GM18951 (cell line): ENCODE measurements around the gene TMEM106A.
"Not testable (repeated sequence)": the region's sequence is repeated elsewhere in the genome, so short reads cannot be mapped to it uniquely, and the experiment has no call there.

Experiments used
- POLR2A ChIP-seq: IDR thresholded peaks from 4 replicates; pipeline ENCODE4 v1.6.1; 2011; ENCODE audit warnings: mild to moderate bottlenecking; ENCODE audit not compliant: insufficient read length, insufficient read depth; ENCODE audit errors: extremely low read depth
- in situ Hi-C: fragments of 300-500 bp; cut with MboI; formaldehyde crosslinking; loops from one replicate; pipeline ENCODE4 v1.12.0; 2022; ENCODE audit warnings: low sequenced_read_pairs, mixed read lengths, inconsistent platforms; ENCODE audit not compliant: unreplicated experiment

Gene TMEM106A, protein sequence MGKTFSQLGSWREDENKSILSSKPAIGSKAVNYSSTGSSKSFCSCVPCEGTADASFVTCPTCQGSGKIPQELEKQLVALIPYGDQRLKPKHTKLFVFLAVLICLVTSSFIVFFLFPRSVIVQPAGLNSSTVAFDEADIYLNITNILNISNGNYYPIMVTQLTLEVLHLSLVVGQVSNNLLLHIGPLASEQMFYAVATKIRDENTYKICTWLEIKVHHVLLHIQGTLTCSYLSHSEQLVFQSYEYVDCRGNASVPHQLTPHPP

DNA sequence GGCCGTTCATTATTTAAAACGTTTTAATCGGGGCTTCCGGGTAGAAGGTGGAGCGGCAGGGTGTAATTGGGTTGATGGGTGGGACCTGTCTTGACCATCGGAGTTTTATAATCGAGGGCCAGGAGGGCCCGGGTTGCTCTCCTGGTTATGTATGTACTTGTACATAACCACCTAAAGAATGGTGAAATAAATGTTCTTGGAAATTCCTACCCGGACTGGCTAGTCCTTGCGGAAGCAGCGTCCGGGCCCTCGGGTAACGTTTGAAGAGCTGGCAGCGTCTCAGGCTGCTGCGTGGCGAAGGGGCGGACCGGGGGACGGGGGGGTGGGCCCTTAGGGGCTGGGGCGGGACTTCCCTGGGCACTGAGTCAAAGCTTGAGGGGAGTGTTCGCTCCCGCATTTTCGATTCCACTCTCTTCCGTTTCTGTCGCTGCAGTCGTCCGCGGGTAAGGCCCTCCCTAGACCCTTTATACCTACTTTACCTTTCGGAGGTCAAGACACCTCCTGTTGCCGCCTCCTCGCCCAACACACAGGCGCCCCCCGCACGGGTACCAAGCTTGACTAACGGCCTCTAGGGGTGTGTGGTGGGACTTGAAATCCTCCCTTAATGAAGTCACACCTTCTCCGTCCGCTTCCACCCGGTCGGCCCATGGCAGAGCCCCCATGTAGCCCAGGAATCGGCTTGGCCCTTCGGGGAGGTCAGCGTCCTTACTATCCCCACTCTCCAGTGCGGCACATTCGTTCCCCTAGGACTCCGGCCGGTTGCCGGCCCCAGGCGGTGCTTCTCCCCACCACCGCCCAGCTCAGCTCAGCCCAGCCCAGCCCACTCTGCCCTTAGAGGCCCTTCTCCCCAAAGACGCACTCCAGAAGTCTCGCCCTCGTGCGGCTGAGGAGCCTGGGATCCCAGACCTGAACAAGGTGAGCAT, at the start of gene TMEM106A:
TSS of gene TMEM106A (plus strand) at position 396 of the 923 bp plus-strand sequence. CDS start 1,167 bp downstream, outside the sequence.
- TF ChIP-seq POLR2A = peak; percentile 91
- in situ Hi-C loops = no loop called here

DNA sequence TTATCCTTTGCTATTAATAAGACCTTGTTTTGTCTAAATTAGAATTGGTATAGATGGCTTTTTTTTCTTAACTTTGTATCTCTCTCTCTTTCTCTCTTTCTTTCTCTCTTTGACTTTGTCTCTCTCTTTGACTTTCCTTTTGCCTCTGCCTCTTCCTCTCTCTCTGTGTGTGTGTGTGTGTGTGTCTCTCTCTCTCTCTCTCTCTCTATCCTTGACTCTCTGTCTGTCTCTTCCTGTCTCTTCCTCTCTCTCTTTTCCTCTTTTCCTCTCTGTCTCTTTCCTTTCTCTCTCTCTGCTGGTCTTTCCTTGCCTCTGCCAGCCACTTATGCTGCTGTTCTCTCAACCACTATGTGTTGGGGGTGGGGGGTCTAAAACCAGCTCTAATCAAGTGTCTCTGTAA, 45.7 kb upstream of the TMEM106A start:
- in situ Hi-C loops = not testable (repeated sequence)

DNA sequence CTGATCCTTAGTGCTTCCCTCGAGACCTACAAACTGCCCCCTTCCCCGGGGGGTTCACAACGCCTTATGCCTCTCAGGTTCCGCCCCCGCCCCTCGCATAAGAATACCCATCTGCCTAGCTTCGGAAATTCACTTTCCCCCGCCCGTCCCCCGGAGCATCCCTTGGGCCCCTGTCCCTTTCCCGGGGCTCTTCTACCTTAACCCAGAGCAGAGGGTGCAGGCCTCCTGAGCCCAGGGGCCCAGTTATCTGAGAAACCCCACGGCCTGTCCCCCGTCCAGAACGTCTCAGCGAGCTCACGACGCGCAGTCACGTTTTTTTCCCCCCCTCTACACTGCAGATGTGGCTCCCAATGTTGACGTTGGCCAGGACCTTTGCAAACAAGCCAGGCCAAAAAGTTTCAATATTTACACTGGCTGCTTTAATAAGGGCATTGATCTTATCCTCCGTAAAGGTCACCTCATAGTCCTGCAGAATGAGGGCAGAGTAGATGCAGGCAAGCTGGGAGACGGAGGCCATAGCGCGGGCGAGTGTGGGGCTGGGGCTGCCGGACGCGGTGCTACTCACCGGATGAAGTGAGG, 42.0 kb upstream of the TMEM106A start:
- TF ChIP-seq POLR2A = no peak
- in situ Hi-C loops = no loop called here

DNA sequence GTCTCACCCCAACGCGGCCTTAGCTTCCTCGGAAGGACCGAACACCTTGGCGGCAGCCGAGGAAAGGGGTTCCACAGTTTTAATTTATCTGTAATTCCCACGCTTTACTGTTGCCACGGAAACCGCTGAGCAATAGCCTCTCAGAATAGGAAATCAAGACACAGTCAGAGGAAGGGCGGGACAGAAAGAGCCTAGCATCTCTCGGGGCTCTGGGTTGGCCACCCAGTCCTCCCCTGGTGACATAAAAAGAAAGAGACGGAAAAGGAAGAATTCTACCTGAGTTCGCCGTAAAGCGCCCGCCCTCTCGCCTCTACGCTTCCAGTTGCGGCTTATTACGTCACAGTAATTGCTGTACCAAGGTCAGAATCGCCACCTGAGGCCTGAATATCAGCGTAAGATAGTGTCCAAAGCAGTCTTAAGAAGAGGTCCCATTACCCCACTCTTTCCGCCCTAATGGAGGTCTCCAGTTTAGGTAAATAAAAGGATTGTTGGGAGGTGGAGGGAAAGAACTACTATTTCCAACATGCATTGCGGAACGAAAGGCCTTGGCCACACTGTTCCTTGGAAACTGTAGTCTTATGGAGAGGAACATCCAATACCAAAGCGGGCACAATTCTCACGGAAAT, 41.4 kb upstream of the TMEM106A start:
- in situ Hi-C loops = no loop called here
- peak; percentile 22 for TF ChIP-seq POLR2A

DNA sequence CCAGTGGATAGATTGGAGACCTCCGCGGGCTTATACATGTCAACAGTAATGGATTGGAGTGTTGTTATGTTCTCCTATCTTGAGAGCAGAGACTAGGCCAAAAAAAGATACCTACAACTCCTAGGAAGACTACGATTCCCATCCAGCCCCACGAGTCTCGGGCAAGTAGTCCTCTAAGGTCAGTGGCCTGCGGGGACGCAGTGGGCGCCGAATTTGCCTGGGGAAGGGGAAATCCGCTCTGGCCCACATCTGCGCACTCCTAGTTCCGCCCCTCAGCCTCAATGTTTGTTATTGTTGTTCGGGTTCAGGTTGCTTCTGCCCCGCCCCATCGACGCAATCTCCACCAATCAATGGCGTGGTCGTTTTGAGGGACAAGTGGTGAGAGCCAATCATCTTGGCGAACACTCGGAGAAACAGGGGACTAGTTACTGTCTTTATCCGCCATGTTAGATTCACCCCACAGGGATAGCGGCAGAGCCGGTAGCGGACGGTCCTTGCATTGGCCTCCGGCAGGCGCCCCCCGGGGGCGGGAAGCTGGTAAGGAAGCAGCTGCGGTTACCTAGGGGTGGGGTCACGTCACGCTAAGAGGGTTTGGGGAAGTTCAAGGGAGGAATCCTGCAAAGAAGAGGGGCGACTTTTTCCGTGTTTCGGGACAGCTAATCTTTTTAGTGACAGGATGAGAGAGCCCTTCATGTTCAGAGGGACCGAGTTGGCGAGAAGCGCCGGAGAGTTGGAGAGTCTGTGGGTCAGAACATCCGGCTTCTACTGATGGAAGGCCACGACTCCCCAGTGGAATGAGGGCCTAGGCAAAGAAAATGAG, 40.7 kb upstream of the TMEM106A start, which contains the start of gene NBR1:
TSS of gene NBR1 (plus strand) at position 449 of the 820 bp plus-strand sequence. CDS start 4,586 bp downstream, outside the sequence.
- in situ Hi-C loops = no loop called here
- TF ChIP-seq POLR2A = peak; percentile 71

DNA sequence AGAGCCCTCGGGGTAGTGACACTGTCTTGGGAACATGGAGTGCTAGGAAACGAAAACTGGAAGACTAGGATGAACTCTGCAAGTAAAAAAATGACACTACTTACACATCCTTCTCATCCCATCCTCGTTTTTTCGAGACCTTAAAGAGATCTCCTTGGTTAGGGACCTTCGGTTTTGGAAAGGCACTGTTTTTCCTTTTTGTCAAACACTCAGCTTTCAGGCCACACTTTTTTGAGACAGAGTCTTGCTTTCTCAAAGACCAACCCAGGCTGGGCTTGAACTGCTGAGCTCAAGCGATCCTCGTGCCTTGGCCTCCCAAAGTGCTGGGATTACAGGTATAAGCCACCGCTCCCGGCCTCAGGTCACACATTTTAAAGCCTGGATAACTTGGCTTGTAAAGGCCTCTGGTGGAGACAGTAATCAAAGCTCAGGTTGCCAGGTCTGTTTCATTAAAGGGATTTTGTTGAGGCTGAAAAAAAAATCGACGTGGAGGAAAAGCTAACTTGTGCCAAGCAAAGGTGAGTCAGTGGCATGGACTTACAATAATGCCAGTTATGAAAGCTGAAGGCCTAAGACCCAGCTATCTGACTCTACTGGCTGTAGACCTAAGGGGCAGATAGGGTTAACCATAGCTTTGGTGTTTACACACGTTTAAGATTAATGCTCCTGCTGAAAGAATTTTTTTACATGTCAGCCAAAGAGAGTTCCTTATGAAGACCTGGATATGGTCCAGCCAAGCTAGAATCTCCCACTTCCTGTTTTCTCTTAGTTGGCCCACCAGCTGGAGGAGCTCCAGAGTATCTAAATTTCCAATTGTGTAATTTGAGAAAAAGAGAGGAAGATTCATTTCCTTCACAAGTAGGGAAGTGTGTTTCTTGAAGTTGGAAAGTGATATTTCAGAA, 39.8 kb upstream of the TMEM106A start:
- TF ChIP-seq POLR2A = no peak
- in situ Hi-C loops = no loop called here

DNA sequence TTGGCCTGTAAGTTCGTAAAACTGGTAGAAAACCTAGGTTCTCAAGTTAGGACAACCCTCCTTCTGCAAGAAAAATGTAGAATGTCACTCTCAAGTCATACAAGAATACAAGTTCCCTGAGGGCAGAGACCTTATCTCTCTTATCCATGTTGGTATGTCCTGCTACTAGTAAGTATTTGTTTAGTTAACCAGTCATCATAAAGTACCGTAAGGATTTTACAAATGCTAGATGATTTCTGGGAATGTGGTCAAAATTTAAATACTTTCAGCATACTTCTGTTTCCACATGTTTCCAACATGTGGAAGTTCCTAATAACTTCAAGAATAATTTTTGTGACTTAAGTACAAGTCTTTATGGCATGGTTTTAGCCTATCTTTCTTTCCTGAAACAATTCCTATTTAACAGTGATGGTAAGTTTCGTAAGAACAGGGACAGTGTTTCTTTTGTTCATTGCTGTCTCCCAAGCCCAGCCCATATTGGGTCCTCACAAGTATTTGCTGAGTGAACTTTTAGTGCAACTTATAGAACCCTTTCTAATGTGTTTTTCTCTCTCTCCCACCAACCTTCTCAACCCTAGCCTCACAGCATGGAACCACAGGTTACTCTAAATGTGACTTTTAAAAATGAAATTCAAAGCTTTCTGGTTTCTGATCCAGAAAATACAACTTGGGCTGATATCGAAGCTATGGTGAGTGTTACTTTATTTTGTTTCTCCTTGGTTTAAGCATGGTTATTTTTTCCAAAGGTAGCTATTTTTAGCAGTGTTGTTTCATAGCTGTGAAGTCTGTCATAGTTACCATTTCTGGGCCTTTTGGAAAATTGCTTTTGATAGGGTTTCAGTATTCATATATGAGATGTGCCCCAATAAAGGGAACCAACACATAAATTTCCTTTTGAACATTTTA, 36.2 kb upstream of the TMEM106A start:
- in situ Hi-C loops = no loop called here
- TF ChIP-seq POLR2A = no peak

DNA sequence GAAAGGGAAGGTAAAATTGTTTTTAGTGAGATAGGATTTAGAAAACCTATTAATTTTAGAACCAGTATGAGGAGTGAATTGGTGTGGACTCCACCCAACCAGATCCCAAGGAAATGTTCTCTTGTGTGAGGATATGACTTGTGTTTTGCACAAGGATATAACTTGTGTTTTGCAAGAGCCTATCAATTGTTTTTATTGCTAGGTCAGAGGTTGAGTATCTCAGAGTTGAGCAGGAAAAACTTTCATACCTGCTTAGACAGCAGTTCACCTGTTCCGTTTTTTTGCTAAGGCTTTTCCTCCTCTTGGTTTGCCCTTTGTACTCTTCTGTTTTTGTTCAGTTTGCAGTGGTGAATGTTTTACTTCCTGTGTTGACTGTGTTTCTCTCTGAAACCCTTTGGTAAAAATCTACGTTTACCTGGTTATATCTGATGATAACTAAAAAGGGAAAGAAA, 35.5 kb upstream of the TMEM106A start:
- no peak for TF ChIP-seq POLR2A
- in situ Hi-C loops = no loop called here

DNA sequence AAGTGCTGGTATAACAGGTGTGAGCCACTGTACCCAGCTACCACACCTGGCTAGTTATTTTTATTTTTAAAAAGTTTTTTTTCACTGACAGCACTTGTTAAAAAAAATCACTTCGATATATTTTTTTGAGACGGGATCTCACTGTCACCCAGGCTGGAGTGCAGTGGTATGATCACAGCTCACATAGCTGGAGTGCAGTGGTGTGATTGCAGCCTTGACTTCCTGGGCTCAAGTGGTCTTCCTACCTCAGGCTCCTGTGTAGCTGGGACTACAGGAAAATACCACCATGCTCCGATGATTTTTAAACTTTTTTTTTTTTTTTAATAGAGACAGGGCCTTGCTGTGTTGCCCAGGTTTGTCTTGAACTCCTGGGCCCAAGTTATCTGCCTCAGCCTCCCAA, 27.8 kb upstream of the TMEM106A start:
- no peak for TF ChIP-seq POLR2A
- in situ Hi-C loops = no loop called here

DNA sequence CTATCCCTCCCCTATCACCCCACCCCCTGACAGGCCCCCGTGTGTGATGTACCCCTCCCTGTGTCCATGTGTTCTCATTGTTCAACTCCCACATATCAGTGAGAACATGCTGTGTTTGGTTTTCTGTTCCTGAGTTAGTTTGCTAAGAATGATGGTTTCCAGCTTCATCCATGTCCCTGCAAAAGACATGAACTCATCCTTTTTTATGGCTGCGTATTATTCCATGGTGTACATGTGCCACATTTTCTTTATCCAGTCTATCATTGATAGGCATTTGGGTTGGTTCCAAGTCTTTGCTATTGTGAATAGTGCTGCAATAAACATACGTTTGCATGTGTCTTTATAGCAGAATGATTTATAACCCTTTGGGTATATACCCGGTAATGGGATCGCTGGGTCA, 25.0 kb upstream of the TMEM106A start:
- in situ Hi-C loops = not testable (repeated sequence)

DNA sequence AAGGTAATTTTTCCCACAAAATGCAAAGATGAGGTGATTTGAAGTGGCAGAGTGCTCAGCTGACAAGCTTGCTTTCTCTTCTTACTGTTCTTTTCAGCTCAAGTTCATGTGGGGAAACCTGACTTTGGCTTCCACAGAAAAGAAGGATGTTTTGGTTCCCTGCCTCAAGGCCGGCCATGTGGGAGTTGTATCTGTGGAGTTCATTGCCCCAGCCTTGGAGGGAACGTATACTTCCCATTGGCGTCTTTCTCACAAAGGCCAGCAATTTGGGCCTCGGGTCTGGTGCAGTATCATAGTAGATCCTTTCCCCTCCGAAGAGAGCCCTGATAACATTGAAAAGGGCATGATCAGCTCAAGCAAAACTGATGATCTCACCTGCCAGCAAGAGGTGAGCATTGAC, 18.4 kb upstream of the TMEM106A start:
- in situ Hi-C loops = no loop called here

More for the DNA sequence above, 18.4 kb upstream of the TMEM106A start:
- no peak for TF ChIP-seq POLR2A
